ENCODE measurements around the gene MBLAC1. TPM values are rescaled to one million over a fixed set of nuclear protein-coding genes. Genes with fewer than 3 reads are reported as not detected.

Gene MBLAC1
- total RNA-seq, 1 experiment from 2014 or later, result 3.5 TPM

- TF ChIP-seq ARID4B (CRISPR knock-in tag; IDR thresholded peaks at IDR 0.05; ENCODE audit: borderline replicate concordance) (no peak; the same call in 1 of the 2 replicates), ZBTB43 (CRISPR knock-in tag; IDR thresholded peaks at IDR 0.05) (no peak), NFYB (CRISPR knock-in tag; conservative IDR thresholded peaks at IDR 0.05; ENCODE audit: low read depth) (no peak), TCF7 (CRISPR knock-in tag; IDR thresholded peaks at IDR 0.05; ENCODE audit: low read depth) (no peak; the same call in 1 of the 2 replicates), NR2C2 (CRISPR knock-in tag; IDR thresholded peaks at IDR 0.05) (no peak), PRDM15 (CRISPR knock-in tag; IDR thresholded peaks at IDR 0.05) (0 out of 2 replicates have a peak, but pooled peaks have one; percentile 9), FOXP1 (CRISPR knock-in tag; IDR thresholded peaks at IDR 0.05; ENCODE audit: borderline replicate concordance) (0 out of 2 replicates have a peak, but pooled peaks have one; percentile 34), MXD4 (CRISPR knock-in tag; IDR thresholded peaks at IDR 0.05; ENCODE audit: borderline replicate concordance) (no peak), MLX (CRISPR knock-in tag; IDR thresholded peaks at IDR 0.05) (no peak), ZNF416 (CRISPR knock-in tag; IDR thresholded peaks at IDR 0.05) (0 out of 2 replicates have a peak, but pooled peaks have one; percentile 43), NR3C1 (CRISPR knock-in tag; conservative IDR thresholded peaks at IDR 0.05; ENCODE audit: low read depth) (no peak), ZNF138 (CRISPR knock-in tag; conservative IDR thresholded peaks at IDR 0.05) (no peak), TP53 (CRISPR knock-in tag; IDR thresholded peaks at IDR 0.05) (no peak), USF2 (CRISPR knock-in tag; IDR thresholded peaks at IDR 0.05) (no peak), JAZF1 (CRISPR knock-in tag; IDR thresholded peaks at IDR 0.05) (no peak), CREB1 (CRISPR knock-in tag; IDR thresholded peaks at IDR 0.05) (no peak), ELF4 (CRISPR knock-in tag; IDR thresholded peaks at IDR 0.05; ENCODE audit: low read depth) (no peak), CDX4 (CRISPR knock-in tag; IDR thresholded peaks at IDR 0.05; ENCODE audit: borderline replicate concordance) (no peak), TEAD4 (CRISPR knock-in tag; IDR thresholded peaks at IDR 0.05) (no peak), AFF4 (CRISPR knock-in tag; IDR thresholded peaks at IDR 0.05; ENCODE audit: borderline replicate concordance) (no peak), OVOL2 (CRISPR knock-in tag; IDR thresholded peaks at IDR 0.05; ENCODE audit: borderline replicate concordance) (no peak; the same call in 1 of the 2 replicates), ZNF423 (CRISPR knock-in tag; IDR thresholded peaks at IDR 0.05) (no peak)
Observed at GRCh38 chr7:100119072-100119969, 7.4 kb upstream of the MBLAC1 start, which contains the start of the genes CNPY4 and TAF6 (continued).
